ENCODE results near the gene ARL6IP5. TPM values are rescaled to one million over a fixed set of nuclear protein-coding genes. Genes with fewer than 3 reads are reported as not detected.

The ARL6IP5 gene
- polyA plus RNA-seq, 3 donors = 69.3 to 458 (median 430) TPM

- no peak for DNase-seq
- TF ChIP-seq, protein P1, sequence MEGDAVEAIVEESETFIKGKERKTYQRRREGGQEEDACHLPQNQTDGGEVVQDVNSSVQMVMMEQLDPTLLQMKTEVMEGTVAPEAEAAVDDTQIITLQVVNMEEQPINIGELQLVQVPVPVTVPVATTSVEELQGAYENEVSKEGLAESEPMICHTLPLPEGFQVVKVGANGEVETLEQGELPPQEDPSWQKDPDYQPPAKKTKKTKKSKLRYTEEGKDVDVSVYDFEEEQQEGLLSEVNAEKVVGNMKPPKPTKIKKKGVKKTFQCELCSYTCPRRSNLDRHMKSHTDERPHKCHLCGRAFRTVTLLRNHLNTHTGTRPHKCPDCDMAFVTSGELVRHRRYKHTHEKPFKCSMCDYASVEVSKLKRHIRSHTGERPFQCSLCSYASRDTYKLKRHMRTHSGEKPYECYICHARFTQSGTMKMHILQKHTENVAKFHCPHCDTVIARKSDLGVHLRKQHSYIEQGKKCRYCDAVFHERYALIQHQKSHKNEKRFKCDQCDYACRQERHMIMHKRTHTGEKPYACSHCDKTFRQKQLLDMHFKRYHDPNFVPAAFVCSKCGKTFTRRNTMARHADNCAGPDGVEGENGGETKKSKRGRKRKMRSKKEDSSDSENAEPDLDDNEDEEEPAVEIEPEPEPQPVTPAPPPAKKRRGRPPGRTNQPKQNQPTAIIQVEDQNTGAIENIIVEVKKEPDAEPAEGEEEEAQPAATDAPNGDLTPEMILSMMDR (IDR thresholded peaks at IDR 0.05) = no peak
- no peak overlapping the region for H3K4me3 Mint-ChIP-seq
- H4K20me1 ChIP-seq (ENCODE audit: insufficient read depth, low read length) = peaks cover 77% of the 10 kb centered on the region
- peaks cover 92% of the 10 kb centered on the region for H3K79me2 ChIP-seq (ENCODE audit: insufficient read depth, low read length)
- 28% methylated on average over 3 of the region's 3 CpGs for whole genome bisulfite sequencing (ENCODE audit: insufficient coverage)
- peaks cover 13 to 24% of the 10 kb centered on the region in 2 donors for H3K36me3 Mint-ChIP-seq
- peaks cover 89 to 93% of the 10 kb centered on the region in 2 donors for H3K4me1 ChIP-seq (ENCODE audit: control insufficient read depth in 1 of 2, insufficient read depth in 2 of 2, low read length in 2 of 2)
- H2AFZ ChIP-seq (ENCODE audit: insufficient read depth, low read depth, low read length, poor library complexity, severe bottlenecking) = no peak overlapping the region
- no peak overlapping the region for H3K9ac ChIP-seq (ENCODE audit: insufficient read depth, low read length, poor library complexity, severe bottlenecking)
- H3K9me3 Mint-ChIP-seq = no peaks in the 10 kb centered on the region
- peaks cover 7 to 24% of the 10 kb centered on the region in 2 donors for H3K36me3 ChIP-seq (replicated peaks in 1 of 2; ENCODE audit: control insufficient read depth in 1 of 2, insufficient read depth in 2 of 2, low read length in 2 of 2)
- H3K9me3 ChIP-seq (replicated peaks in 1 of 2; ENCODE audit: control insufficient read depth in 1 of 2, insufficient read depth in 1 of 2, low read length in 2 of 2) = no peaks in the 10 kb centered on the region
- H3K27me3 Mint-ChIP-seq (ENCODE audit: low read depth in 3 of 3) = no peaks in the 10 kb centered on the region
- H3K27ac ChIP-seq (ENCODE audit: low read depth in 1 of 2, low read length in 2 of 2) = peak overlapping the region in 1 of 2 donors; percentile 65
- no peaks in the 10 kb centered on the region for H3K27me3 ChIP-seq (ENCODE audit: control insufficient read depth in 2 of 2, insufficient read depth in 2 of 2, low read length in 2 of 2)
- peak overlapping the region in 2 of 7 donors; percentile 69 to 83 for H3K27ac Mint-ChIP-seq
- H3K4me1 Mint-ChIP-seq = peaks cover 81% of the 10 kb centered on the region
- H3K4me3 ChIP-seq (replicated peaks in 1 of 3; ENCODE audit: low read depth in 2 of 3, low read length in 3 of 3) = peak overlapping the region in 1 of 3 experiments; percentile 93
- intact Hi-C loops (cut with micrococcal nuclease) = no loop called here
- H3K4me2 ChIP-seq (replicated peaks; ENCODE audit: extremely low read depth, low read length, poor library complexity, severe bottlenecking) = peak overlapping the region; percentile 43
Observed at GRCh38 chr3:69090021-69090420, 5.3 kb downstream of the ARL6IP5 start.

GRCh38 chr3:69091389-69092029 lies 6.8 kb downstream of the ARL6IP5 start:
- Histone ChIP-seq H3K4me3 (replicated peaks in 1 of 3; ENCODE audit: low read depth in 2 of 3, low read length in 3 of 3) (peak overlapping the region in 2 of 3 experiments; percentile 12 to 68), H3K36me3 (replicated peaks in 1 of 2; ENCODE audit: control insufficient read depth in 1 of 2, insufficient read depth in 2 of 2, low read length in 2 of 2) (peaks cover 7 to 24% of the 10 kb centered on the region in 2 donors), H3K79me2 (ENCODE audit: insufficient read depth, low read length) (peaks cover 91% of the 10 kb centered on the region), H2AFZ (ENCODE audit: insufficient read depth, low read depth, low read length, poor library complexity, severe bottlenecking) (no peak overlapping the region), H3K9ac (ENCODE audit: insufficient read depth, low read length, poor library complexity, severe bottlenecking) (no peak overlapping the region), H3K9me3 (replicated peaks in 1 of 2; ENCODE audit: control insufficient read depth in 1 of 2, insufficient read depth in 1 of 2, low read length in 2 of 2) (no peaks in the 10 kb centered on the region), H3K27ac (ENCODE audit: low read depth in 1 of 2, low read length in 2 of 2) (peak overlapping the region; percentile 72 to 82), H3K27me3 (ENCODE audit: control insufficient read depth in 2 of 2, insufficient read depth in 2 of 2, low read length in 2 of 2) (no peaks in the 10 kb centered on the region), H4K20me1 (ENCODE audit: insufficient read depth, low read length) (peaks cover 87% of the 10 kb centered on the region), H3K4me2 (replicated peaks; ENCODE audit: extremely low read depth, low read length, poor library complexity, severe bottlenecking) (peak overlapping the region; percentile 63), H3K4me1 (ENCODE audit: control insufficient read depth in 1 of 2, insufficient read depth in 2 of 2, low read length in 2 of 2) (peaks cover 97 to 100% of the 10 kb centered on the region in 2 donors)
- no peak for DNase-seq
- peak overlapping the region; percentile 90 to 95 (median 94) for H3K27ac Mint-ChIP-seq
- TF ChIP-seq, protein P1 (IDR thresholded peaks at IDR 0.05) = no peak
- H3K27me3 Mint-ChIP-seq (ENCODE audit: low read depth in 3 of 3) = no peaks in the 10 kb centered on the region
- intact Hi-C loops (cut with micrococcal nuclease) = no loop called here
- H3K9me3 Mint-ChIP-seq = no peaks in the 10 kb centered on the region
- H3K4me3 Mint-ChIP-seq = peak overlapping the region; percentile 55 to 79
- H3K36me3 Mint-ChIP-seq = peaks cover 19 to 32% of the 10 kb centered on the region in 2 donors
- peaks cover 87% of the 10 kb centered on the region for H3K4me1 Mint-ChIP-seq
- 0% methylated on average over 1 of the region's 5 CpGs for WGBS (ENCODE audit: insufficient coverage)
